Fibroblast of gingiva (primary cell): ENCODE measurements around the gene AGAP3.

ENCODE experiments used
- DNase-seq: peaks from one replicate; pipeline ENCODE4 v3.0.0-alpha.2; 2011; ENCODE audit warnings: low read depth

The AGAP3 gene

GRCh38 chr7:151124481-151124880 lies 38.2 kb downstream of the AGAP3 start:
- no peak for DNase-seq

DNA sequence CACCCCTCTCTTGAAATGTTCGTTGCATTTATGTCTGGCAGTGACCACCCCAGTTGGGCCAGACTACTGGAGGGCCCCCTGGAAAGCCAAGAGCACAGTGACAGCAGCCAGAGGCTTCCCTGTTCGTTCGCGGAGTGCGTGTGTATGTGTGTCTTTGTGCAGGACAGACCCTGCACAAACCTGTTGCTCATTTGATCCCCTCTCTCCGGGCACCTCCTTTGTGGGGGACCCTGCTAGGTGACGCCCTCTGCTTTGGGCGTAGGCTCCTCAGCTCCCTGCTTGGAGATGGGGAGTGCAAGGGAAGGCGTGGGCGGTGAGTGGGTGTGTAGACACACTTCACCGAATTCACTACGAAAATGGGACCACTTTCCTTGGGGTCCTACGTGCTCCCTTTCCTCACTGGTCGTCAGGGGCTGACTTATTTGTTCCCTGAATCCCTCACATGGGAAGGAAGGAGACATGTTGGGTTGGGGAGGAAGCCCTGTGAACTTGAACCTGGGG lies 38.7 kb downstream of the AGAP3 start:
- DNase-seq: no peak

DNA sequence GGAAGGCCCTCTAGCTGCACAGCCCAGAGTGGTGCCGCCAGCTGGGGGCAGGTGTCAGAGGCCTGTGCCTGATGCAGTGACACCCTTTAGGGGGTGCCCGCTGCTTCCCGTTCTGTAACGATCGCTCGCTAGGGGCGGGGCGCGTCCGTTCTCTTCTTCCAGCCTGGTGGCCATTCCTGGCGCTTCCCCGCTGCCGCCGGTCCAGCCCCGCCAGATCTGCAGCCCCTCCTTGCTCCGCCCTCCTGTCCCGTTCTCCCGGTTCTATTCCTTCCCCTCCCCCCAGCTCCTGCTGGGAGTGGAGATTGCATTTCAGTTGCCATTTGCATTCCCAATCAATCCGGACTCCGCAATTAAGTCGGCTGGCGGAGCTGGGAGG lies 39.2 kb downstream of the AGAP3 start:
- DNase-seq: no peak

- no peak for DNase-seq
Observed at GRCh38 chr7:151125846-151126481, 39.7 kb downstream of the AGAP3 start.

GRCh38 chr7:151126491-151127137 lies 40.3 kb downstream of the AGAP3 start:
- DNase-seq: no peak

DNA sequence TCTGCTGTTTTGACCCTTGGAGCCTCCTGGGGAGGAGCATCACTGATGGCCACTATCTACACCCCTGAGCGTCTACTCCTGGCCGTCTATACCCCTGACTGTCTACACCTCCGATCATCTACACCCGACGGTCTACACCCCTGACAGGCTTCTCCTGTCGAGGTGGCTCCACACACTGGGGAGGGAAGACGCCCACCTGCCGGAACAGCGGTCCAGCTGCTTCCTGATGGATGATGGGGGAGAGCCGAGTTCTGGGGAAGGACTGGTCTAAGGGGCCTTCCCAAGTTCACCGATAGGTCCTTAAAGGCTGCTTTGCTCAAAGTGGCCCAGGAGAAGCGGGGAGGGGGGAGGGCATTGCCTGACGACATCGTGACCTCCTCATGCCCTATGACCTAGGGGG lies 41.9 kb downstream of the AGAP3 start:
- no peak for DNase-seq

- no peak for DNase-seq
Observed at GRCh38 chr7:151128716-151129115, 42.4 kb downstream of the AGAP3 start.

- no peak for DNase-seq
Observed at GRCh38 chr7:151129117-151129959, 43.1 kb downstream of the AGAP3 start.

DNA sequence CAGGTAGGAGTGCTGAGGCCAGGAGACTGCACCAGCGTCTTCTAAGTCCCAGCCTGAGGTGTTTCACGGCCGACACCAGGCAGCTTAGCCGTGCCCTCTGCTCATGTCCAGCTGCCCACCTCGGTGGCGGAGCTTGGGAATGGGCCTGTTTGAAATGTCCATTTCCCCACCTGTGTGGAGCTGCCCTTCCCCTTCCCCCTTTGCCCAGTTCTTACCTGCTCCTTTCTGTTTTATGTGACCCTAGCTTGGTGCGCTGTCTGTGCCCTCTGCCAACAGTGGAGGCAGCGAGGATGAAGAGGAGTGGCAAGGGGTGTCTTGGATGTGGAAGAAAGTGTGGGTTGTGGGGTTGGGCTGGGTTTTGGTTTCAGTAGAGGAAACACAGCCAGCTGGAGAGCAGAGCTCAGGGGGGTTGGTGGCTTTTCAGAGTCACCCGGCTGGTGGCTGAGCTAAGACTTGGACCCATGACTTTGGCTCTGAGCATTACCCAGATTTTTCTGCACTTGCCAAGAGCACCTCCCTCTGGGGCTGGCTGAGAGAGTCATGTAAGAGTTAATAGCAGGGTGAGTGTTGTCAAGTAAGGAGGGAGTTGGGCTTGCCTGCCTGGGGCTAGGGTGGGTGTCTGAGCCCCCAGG lies 43.8 kb downstream of the AGAP3 start:
- DNase-seq: no peak

GRCh38 chr7:151130741-151131157 lies 44.5 kb downstream of the AGAP3 start:
- no peak for DNase-seq

DNA sequence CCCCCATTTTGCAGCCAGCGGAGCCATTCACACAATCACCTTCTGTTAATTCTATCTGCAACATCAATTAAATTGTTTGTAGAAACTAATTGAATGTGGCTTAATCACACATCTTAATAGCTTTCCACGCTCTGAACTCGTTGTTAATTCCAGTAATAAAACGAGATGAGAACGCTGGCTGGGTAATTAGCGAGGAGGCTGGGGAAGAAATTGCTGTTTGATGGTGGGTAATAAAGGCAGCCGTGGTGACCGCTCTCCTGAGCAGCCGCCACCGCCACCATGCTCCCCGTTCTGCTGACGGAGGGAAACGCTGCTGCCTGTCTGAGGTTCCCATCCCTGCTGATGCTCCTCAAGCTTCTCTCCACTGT lies 44.9 kb downstream of the AGAP3 start:
- no peak for DNase-seq

- no peak for DNase-seq
Observed at GRCh38 chr7:151131592-151132293, 45.5 kb downstream of the AGAP3 start.

GRCh38 chr7:151132461-151133205 lies 46.4 kb downstream of the AGAP3 start:
- no peak for DNase-seq

GRCh38 chr7:151133266-151133985 lies 47.2 kb downstream of the AGAP3 start:
- no peak for DNase-seq

- DNase-seq: no peak
Observed at GRCh38 chr7:151133986-151134742, 47.9 kb downstream of the AGAP3 start.

- no peak for DNase-seq
Observed at GRCh38 chr7:151134743-151135524, 48.7 kb downstream of the AGAP3 start.

DNA sequence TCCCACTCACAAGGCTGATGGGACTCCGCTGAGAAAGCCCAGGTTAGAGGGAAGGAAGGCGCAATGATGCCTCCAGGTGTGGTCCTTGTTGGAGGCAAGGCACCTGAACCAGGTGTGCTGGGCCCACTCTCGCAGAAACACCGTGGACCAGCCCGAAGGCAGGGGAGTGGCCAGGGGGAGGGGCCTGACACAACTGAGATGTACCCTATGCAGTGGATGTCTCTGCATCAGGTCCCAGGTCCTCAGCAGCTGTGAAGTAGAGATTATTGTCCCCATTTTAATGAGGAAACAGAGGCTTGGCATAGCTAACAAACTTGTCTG lies 49.2 kb downstream of the AGAP3 start:
- no peak for DNase-seq

DNA sequence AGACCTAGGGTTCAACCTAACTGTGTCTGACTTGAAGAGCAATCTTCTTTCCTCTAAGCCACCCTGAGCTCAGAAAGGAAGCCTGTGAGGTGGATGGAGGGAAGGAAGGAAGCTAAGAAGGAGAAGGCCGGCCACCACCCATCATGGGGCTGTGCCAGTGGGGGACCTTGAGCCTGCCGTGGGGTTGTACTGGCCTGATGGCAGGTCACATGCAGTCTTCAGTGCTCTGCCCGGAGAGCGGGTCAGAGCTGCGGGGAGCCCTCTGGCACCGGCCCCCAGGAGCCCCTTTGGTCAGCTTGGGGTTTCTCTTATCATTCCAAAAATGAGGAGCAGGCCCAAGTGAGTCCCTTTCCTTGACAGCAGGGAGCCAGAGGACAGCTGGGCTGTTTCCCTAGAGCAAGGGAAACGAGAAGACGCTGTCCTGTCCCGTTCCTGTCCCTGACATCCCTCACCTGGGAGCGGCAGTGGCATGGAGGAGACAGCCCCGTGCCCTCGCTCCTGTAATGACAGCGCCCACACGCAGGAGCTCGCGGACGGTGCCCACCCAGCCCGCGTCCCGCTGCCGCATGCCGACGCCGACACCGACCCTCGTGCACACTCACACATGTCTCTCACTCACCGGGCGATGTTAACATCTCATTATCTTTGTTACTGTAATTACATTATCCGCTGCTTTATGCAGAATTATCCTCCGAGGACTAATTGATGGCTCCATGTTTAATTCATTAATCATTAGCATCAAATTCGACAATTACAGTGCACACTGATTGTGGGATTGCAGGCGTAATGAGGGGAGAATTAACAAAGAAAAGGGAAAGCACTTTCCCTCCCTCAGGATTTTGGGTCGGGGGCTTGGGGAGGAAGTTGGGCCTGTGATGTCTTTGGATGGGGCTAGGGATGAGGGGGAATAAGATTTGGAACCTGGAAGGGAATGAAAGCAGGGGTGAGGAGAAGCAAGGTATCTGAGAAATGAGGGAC lies 49.9 kb downstream of the AGAP3 start:
- DNase-seq: no peak
